B cell (primary cell): ENCODE data around the gene TCAP. TPM values are rescaled to one million over a fixed set of nuclear protein-coding genes. Genes with fewer than 3 reads are reported as not detected.

Experiments used
- ATAC-seq: fragments of 200-7000 bp; cut with Tn5 transposase; one replicate; pipeline ENCODE4 v1.10.0; 2021; ENCODE audit warnings: low read depth, mild to moderate bottlenecking, moderate number of reproducible peaks, moderate library complexity
- CTCF ChIA-PET: fragments of 350-600 bp; sonication (Branson Sonifier 250); formaldehyde crosslinking; loops from one replicate; lab custom pipeline; 2021; ENCODE audit warnings: antibody characterized with exemption, inconsistent platforms; lab: Charles Lee
- POLR2A ChIA-PET: fragments of 350-600 bp; sonication (Branson Sonifier 250); formaldehyde crosslinking; loops from one replicate; lab custom pipeline; 2021; ENCODE audit warnings: antibody characterized with exemption; lab: Charles Lee
- DNase-seq: peaks from one replicate; pipeline ENCODE4 v3.0.0; 2013
- H2AFZ ChIP-seq: 2 replicates; pipeline ENCODE4 v1.6.1; 2012; ENCODE audit warnings: mild to moderate bottlenecking, low read depth, low read length; ENCODE audit not compliant: insufficient read depth, poor library complexity, severe bottlenecking
- H3K27ac ChIP-seq, 2 donors: 1 replicate in 1 of 2; 2 replicates in 1 of 2; pipeline ENCODE4 v1.5.1; 2012 to 2013; ENCODE audit warnings: low read length in 2 of 2, mild to moderate bottlenecking in 2 of 2, moderate library complexity in 1 of 2
- H3K27me3 ChIP-seq, 4 experiments: fragments of 200-600 bp in 1 of 4; sonication (generic) in 1 of 4; replicated peaks in 1 of 4; 1 replicate in 2 of 4; 2 replicates in 2 of 4; pipeline versions ENCODE4 v1.6.1 to v1.7.0; 2013 to 2016; ENCODE audit warnings: low read length in 3 of 4, mild to moderate bottlenecking in 2 of 4, mixed read lengths in 1 of 4, moderate library complexity in 1 of 4; ENCODE audit not compliant: insufficient read depth in 4 of 4, control insufficient read depth in 3 of 4; ENCODE audit errors: control extremely low read depth in 1 of 4
- H3K36me3 ChIP-seq, 2 experiments: replicated peaks in 1 of 2; 1 replicate in 1 of 2; 2 replicates in 1 of 2; pipeline versions ENCODE4 v1.6.1 to v1.7.1; 2013; ENCODE audit warnings: low read length in 1 of 2; ENCODE audit not compliant: insufficient read depth in 2 of 2, control insufficient read depth in 1 of 2; ENCODE audit errors: control extremely low read depth in 1 of 2, extremely low read depth in 1 of 2
- H3K4me1 ChIP-seq, 2 donors: fragments of 200-600 bp in 1 of 2; sonication (generic) in 1 of 2; 1 replicate in 1 of 2; 2 replicates in 1 of 2; pipeline versions ENCODE4 v1.5.1 to v1.6.1; 2013 to 2017; ENCODE audit warnings: low read length in 2 of 2; ENCODE audit not compliant: control insufficient read depth in 2 of 2, insufficient read depth in 2 of 2
- H3K4me2 ChIP-seq: replicated peaks from 2 replicates; pipeline ENCODE3; 2012; ENCODE audit warnings: mild to moderate bottlenecking, low read depth, low read length; ENCODE audit not compliant: poor library complexity, severe bottlenecking
- H3K4me3 ChIP-seq, 5 experiments: fragments of 200-600 bp in 1 of 5; sonication (generic) in 1 of 5; 1 replicate in 3 of 5; 2 replicates in 2 of 5; pipeline versions ENCODE4 v1.5.1 to v1.7.0; 2011 to 2016; ENCODE audit warnings: low read length in 4 of 5, mild to moderate bottlenecking in 4 of 5, low read depth in 2 of 5, control low read depth in 1 of 5, moderate library complexity in 1 of 5; ENCODE audit not compliant: insufficient read depth in 1 of 5; ENCODE audit errors: control extremely low read depth in 1 of 5, extremely low read depth in 1 of 5
- H3K79me2 ChIP-seq: fragments of 200-600 bp; sonication (generic); one replicate; pipeline ENCODE4 v1.6.0; 2016; ENCODE audit warnings: low read length; ENCODE audit not compliant: control insufficient read depth, insufficient read depth
- H3K9ac ChIP-seq: fragments of 200-600 bp; sonication (generic); 2 replicates; pipeline ENCODE4 v1.6.1; 2017; ENCODE audit warnings: mild to moderate bottlenecking, low read length, moderate library complexity
- H3K9me3 ChIP-seq, 3 donors: one replicate each; pipeline versions ENCODE4 v1.6.1 to v1.7.1; 2013; ENCODE audit warnings: low read length in 2 of 3; ENCODE audit not compliant: control insufficient read depth in 2 of 3, insufficient read depth in 1 of 3; ENCODE audit errors: control extremely low read depth in 1 of 3
- H4K20me1 ChIP-seq: 2 replicates; pipeline ENCODE4 v1.6.0; 2012; ENCODE audit warnings: mild to moderate bottlenecking, low read length; ENCODE audit not compliant: insufficient read depth, control insufficient read depth, poor library complexity, severe bottlenecking
- H3K27ac Mint-ChIP-seq: one replicate; pipeline ENCODE4 v1.8.0; 2021; ENCODE audit warnings: mixed read lengths
- H3K27me3 Mint-ChIP-seq: one replicate; pipeline ENCODE4 v1.8.0; 2021; ENCODE audit warnings: mixed read lengths
- H3K4me1 Mint-ChIP-seq: one replicate; pipeline ENCODE4 v1.8.0; 2021; ENCODE audit warnings: mixed read lengths
- H3K4me3 Mint-ChIP-seq: one replicate; pipeline ENCODE4 v1.8.0; 2021; ENCODE audit warnings: mixed read lengths
- H3K9me3 Mint-ChIP-seq: one replicate; pipeline ENCODE4 v1.8.0; 2022; ENCODE audit warnings: mixed read lengths; ENCODE audit not compliant: insufficient read depth
- CTCF ChIP-seq: fragments of 200-600 bp; IDR thresholded peaks from one replicate; pipeline ENCODE4 v1.8.0; 2022; ENCODE audit warnings: antibody characterized with exemption, mild to moderate bottlenecking
- EZH2 ChIP-seq: IDR thresholded peaks from 2 replicates; pipeline ENCODE4 v1.6.1; 2012; ENCODE audit warnings: borderline replicate concordance, low read depth, mild to moderate bottlenecking, moderate library complexity, low read length; ENCODE audit not compliant: insufficient read depth, poor library complexity, severe bottlenecking
- WGBS: methylation state at CpG from one replicate; pipeline ENCODE4 v1.1.5; 2013; ENCODE audit warnings: missing lambda C conversion rate; ENCODE audit not compliant: insufficient coverage; 5-methylcytosine and 5-hydroxymethylcytosine counted together
- intact Hi-C: fragments of 100-400 bp; cut with micrococcal nuclease; formaldehyde crosslinking; loops from one replicate; pipeline ENCODE4 v1.10.0; 2022
- polyA plus RNA-seq: library from polyadenylated mRNA; depleted of rRNA; stranded (reverse); fragments of >200 nt; gene quantifications from 2 replicates; pipeline ENCODE4 v1.2.3, GENCODE V29; 2012
- total RNA-seq, 2 donors: library from RNA; stranded (reverse); fragments of 120-200 nt in 1 of 2; gene quantifications; 1 replicate in 1 of 2; 2 replicates in 1 of 2; pipeline versions ENCODE4 v1.2.3 to v1.2.4, GENCODE V29; 2013 to 2022

Gene TCAP
- total and polyA plus RNA-seq, 2 donors (not counting 1 experiment from before 2014, with no cell fraction given) = 3.8 to 5.1 TPM

GRCh38 chr17:39621523-39622379 is 43.4 kb upstream of the TCAP start:
- intact Hi-C loops = loop anchor here (1.0 to 5.0 kb wide), 9 partner anchors 47 to 415 kb away; partner anchors contain the start of genes IKZF3, LRRC3C, MIEN1 and ORMDL3
- H3K27me3 Mint-ChIP-seq = peaks cover 7% of the 10 kb centered on the region
- POLR2A ChIA-PET = interaction anchor here (0.6 to 1.2 kb wide), 3 partner anchors 46 to 359 kb away, joined by 3 read pairs; partner anchors contain the start of genes PNMT and PSMD3
- peak overlapping the region; percentile 76 for H3K4me2 ChIP-seq
- H3K4me1 Mint-ChIP-seq = peaks cover 32% of the 10 kb centered on the region
- H3K4me3 ChIP-seq = peak overlapping the region in 4 of 5 experiments; percentile 14 to 38 (median 29)
- no peak for TF ChIP-seq EZH2
- peak; percentile 100 for TF ChIP-seq CTCF
- H3K27me3 ChIP-seq = peaks cover 0 to 29% (median 9%) of the 10 kb centered on the region in 4 experiments
- peak overlapping the region; percentile 84 for H3K4me3 Mint-ChIP-seq
- peak overlapping the region; percentile 69 for H2AFZ ChIP-seq
- H3K4me1 ChIP-seq = peaks cover 31 to 51% of the 10 kb centered on the region in 2 donors
- ATAC-seq (peak; percentile 76), DNase-seq (peak; percentile 92)
- no peaks in the 10 kb centered on the region for H3K9me3 ChIP-seq
- H4K20me1 ChIP-seq = no peaks in the 10 kb centered on the region
- H3K27ac Mint-ChIP-seq = peak overlapping the region; percentile 75
- CTCF ChIA-PET = interaction anchor here (0.6 to 13.0 kb wide), 78 partner anchors 11 to 774 kb away, joined by 3 to 262 read pairs (median 4); partner anchors contain the start of genes IKZF3, MED1, MED24 and MIEN1
- H3K27ac ChIP-seq = no peak overlapping the region
- H3K79me2 ChIP-seq = peaks cover 7% of the 10 kb centered on the region
- H3K9me3 Mint-ChIP-seq = no peaks in the 10 kb centered on the region
- peak overlapping the region; percentile 8 for H3K9ac ChIP-seq
- H3K36me3 ChIP-seq = no peaks in the 10 kb centered on the region
- 14% methylated on average over 22 of the region's 26 CpGs for WGBS
